G401.6 (cell line): ENCODE measurements around the gene EHD2.
"Not testable (repeated sequence)": the region's sequence is repeated elsewhere in the genome, so short reads cannot be mapped to it uniquely, and the experiment has no call there.

Experiments used
- FAIRE-seq: peaks from 2 replicates; lab custom pipeline; 2012; peaks lifted over from hg19 to GRCh38; lab: Jason Lieb, UNC

The EHD2 gene

DNA sequence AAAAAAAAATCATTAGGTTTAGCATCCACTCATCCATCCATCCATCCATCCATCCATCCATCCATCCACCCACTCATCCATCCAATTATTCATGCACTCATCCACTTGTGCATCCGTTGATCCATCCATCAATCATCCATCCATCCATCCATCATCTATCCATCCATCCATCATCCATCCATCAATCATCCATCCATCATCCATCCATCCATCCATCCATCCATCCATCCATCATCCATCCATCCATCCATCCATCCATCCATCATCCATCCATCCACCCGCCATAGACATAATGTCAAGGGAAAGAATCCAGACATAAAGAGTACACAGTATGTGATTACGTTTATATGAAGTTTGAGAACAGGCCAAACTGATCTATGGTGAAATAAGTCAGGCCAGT, 56.3 kb downstream of the EHD2 start:
- no peak for FAIRE-seq

DNA sequence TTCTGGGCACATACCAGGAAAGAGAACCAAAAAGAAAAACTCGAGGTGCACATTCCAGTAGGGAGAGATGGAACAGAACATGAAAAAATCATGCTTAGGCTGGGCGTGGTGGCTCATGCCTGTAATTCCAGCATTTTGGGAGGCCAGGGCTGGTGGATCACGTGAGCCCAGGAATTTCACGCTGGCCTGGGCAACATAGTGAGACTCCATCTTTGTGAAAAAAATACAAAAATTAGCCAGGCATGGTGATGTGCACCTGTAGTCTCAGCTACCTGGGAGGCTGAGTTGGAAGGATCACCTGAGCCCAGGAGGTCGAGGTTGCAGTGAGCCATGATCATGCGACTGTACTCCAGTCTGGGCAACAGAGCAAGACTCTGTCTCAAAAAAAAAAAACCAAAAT, 58.1 kb downstream of the EHD2 start:
- not testable (repeated sequence) for FAIRE-seq

DNA sequence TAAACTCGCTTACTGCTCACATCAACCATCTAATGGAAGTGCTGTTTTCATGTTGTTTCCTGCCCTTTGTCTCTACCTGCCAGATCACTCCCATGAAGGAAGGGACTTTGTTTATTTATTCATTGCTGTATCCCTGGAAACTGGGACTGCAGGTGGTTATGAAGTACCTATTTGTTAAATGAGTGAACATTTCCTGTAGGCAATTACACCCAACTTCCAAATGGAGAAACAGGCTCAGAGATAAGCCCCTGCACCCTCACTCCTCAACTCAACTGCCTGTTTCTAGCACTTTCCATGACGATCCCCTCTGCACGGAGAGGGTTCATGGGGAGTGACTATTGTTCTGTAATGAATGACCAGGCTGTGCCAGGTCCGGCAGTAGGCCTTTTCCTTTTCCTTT, 63.3 kb downstream of the EHD2 start:
- FAIRE-seq = no peak

DNA sequence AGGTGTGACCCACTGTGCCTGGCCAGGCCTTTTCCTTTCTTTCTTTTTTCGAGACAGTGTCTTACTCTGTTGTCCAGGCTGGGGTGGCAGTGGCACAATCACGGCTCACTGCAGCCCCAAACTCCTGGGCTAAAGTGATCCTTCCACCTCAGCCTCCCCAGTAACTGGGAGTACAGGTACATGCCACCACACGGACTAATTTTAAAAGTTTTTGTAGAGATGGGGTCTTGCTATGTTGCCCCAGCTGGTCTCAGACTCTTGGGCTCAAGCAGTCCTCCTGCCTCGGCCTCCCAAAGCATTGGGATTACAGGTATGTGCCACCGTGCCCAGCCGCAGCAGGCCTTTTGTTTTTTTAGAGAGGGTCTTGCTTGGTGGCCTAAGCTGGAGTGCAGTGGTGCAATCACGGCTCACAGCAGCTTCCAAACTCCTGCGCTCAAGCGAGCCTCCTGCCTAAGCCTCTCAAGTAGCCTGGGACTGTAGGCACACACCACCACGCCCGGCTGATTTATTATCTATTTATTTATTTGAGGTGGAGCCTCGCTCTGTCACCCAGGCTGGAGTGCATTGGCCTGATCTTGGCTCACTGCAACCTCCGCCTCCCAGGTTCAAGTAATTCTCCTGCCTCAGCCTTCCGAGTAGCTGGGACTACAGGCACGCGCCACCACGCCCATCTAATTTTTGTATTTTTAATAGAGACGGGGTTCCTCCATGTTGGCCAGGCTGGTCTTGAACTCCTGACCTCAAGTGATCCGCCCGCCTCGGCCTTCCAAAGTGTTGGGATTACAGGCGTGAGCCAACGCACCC, 64.2 kb downstream of the EHD2 start:
- not testable (repeated sequence) for FAIRE-seq

DNA sequence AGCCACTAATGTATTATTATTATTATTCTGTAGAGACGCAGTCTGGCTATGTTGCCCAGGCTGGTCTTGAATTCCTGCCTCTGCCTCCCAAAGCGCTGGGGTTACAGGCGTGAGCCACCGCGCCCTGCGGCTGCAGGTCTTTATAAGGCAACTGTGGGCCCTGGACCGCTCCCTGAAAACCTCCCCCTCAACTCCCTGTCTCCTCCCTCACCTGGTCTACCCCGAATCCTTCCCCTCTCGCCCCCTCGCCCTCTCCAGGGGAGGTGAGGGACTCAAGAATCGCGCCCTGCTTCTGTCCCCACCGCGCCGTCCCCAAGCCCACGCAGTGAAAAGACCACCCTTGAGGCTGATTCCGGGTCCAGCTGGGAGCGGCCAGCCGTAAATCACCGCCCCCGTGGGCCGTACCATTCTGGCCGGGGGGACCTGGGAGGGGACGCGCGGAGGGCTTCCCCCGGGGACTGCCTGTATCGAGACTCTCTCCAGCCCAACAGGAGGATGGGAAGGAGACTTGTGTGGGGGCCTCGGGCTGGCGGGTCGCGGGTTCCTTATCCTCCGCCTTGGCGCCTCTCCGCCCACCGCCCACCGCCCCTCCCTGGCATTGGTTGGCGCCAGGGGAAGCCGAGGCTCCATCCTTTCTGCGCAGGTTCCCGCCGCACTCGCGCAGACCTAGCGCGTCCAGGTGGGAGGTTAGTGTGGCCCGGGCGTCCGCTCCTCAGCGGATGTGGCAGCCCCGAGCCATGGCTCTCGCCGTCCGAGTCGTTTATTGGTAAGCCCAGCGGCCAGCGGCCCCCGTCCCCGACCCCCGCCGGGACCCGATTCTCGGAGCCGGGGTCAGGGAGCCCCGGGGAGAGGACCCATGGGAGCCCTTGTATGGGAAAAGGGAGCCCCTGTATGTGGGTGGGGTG, 65.1 kb downstream of the EHD2 start, which contains the start of gene SELENOW:
TSS of gene SELENOW (plus strand) at position 655 of the 905 bp plus-strand sequence. CDS start at position 738, 83 bp downstream.
- no peak for FAIRE-seq

DNA sequence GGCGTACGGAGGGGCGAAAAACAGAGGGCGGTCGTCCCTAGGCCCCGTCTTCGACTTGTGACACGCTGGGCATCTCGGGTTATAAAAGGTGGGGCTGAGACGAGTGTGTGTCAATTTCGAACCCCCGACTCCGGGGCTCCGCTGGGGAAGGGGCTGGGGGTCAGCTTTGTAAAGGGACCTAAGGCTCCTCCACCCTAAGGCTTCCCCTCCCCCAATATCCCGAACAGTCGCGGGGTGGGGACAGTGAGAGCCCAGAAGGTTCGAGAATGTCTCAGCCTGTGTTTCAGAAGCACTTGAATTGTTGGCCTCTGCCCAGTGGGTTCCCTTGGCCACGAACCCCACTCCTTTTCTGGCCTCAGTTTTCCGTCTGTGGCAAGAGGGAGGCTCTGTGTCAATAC, 65.7 kb downstream of the EHD2 start:
- no peak for FAIRE-seq

DNA sequence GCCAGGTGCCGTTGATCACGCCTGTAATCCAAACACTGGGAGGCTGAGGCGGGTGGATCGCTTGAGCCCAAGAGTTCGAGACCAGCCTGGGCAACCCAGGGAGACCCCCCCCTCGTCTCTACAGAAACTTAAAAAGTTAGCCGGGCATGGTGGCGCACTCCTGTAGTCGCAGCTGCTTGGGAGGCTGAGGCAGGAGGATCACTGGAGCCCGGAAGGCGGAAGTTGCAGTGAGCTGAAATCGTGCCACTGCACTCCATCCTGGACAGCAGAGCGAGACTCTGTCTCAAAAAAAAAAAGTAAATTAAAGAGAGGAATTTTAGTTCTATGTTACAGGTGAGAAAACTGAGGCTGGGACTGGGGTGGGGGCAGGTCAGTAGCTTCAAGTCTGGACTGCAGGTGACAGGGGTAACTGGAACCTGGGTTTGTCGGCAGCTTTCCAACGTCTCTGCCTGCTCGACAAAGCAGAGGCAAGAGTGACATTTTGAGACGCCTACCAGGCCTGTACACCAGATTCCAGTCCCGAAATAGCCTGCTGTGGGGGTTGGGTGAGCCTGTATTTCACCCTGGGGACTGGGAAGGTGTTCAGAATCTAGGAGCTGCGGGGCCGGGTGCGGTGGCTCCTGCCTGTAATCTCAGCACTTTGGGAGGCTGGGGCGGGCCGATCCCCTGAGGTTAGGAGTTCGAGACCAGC, 66.4 kb downstream of the EHD2 start:
- FAIRE-seq = no peak

DNA sequence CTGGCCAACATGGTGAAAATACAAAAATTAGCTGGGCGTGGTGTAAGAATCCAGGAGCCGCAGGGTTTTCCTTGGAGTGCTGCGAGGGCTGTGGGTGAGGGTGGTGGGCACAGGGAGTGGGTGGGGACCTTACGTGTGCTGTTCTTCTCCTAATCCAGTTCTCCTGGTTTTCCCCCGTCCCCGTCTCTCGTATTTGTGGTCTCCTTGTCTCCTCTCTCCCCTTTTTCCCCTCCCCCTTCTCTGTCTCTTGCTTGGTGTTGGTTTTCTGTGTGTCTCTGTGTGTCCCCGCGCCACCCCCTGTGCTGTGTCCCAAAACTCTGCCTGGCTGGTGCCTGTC, 67.0 kb downstream of the EHD2 start:
- no peak for FAIRE-seq

DNA sequence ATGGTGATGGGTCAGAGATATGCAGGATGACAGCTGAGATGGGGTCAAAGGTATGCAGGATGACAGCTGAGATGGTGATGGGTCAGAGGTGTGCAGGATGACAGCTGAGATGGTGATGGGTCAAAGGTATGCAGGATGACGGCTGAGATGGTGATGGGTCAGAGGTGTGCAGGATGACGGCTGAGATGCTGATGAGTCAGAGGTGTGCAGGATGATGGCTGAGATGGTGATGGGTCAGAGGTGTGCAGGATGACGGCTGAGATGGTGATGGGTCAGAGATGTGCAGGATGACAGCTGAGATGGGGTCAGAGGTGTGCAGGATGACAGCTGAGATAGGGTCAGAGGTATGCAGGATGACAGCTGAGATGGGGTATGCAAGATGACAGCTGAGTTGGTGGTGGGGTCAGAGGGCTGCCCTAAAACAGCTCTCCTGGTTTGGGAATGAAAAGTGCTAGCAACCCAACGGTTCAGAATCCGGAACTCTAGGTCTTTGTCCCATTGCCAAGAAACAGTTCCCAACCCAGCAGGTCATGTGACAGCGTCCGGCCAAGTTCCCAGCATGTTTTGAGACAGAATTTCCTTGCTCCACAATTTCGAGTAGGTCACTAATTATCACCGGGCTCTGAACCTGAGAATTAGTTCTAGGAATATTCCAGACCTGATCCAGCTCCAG, 68.5 kb downstream of the EHD2 start:
- FAIRE-seq = no peak

DNA sequence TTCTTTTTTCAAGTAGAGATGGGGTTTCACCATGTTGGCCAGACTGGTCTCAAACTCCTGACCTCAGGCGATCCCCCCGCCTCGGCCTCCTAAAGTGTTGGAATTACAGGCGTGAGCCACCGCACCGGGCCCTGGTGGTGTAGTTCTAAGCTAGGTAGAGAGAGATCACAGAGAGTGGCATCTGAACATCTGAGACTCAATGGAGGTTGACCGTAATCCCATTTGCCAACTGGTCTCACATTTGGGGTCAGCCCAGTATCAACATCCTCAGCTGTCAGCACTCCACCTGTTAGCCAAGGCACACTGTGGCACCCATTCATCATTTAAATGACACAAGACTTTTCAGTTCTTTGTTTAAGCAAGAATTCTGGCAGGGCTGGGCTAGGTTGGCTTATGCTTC, 73.3 kb downstream of the EHD2 start:
- FAIRE-seq = no peak

DNA sequence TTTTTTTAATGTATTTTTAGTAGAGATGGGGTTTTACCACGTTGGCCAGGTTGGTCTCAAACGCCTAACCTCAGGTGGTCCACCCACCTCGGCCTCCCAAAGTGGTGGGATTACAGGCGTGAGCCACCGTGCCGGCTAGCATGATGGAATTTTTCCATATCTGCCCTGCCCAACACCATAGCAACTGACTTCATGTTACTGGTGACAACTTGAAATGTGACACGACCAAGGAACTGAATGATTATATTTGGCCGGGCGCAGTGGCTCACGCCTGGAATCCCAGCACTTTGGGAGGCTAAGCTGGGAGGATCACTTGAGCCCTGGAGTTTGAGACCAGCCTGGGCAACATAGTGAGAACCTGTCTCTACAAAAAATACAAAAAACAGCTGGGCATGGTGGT, 74.1 kb downstream of the EHD2 start:
- not testable (repeated sequence) for FAIRE-seq

DNA sequence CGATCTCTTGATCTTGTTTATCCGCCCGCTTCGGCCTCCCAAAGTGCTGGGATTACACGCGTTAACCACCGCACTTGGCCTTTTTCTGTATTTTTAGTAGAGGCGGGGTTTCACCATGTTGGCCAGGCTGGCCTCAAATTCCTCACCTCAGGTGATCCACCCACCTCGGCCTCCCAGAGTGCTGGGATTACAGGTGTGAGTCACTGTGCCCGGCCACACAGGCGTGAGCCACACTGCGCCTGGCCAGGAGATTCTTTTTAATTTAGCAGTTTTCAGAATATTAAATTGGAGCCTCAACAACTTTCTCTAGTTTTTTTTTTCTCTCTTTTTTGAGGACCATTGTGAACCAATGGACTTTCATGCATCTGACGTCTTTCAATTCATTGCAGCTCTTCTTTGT, 76.6 kb downstream of the EHD2 start:
- FAIRE-seq = not testable (repeated sequence)

DNA sequence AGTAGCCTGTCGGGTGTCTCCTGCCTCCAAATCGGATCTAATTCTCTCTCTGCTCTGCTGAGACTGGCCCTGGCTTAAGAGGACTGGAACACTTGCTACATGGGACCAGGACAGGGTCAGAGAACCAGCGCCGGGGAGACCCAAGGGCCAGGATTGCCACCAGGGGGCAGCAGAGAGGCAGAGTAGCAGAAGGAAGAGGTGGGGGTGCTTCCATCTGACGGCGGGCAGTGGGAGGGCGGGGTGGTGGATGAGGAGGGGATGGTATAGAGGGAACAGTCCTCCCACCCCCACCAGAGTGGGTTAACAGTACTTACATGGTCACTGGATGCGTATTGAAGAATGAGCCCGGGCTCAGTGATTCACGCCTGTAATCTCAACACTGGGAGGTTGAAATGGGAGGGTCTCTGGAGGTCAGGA, 77.2 kb downstream of the EHD2 start:
- no peak for FAIRE-seq

DNA sequence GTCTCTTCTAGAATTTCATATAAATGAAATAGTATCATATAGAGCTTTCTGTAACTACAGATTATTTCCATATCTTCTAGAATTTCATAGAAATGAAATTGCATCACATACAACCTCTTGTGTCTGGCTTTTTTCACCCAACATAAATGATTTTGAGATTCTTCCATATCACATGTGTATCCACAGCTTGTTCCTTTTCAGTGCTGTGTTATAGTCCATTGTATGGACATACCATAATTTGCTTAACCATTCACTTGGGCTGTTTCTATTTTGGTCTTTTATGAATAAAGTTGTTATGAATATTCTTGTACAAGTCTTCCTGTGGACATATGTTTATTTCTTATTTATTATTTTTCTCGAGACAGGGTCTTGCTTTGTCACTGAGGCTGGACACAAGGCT, 79.4 kb downstream of the EHD2 start:
- no peak for FAIRE-seq
